HUDEP-2 (cell line): ENCODE data around the gene EPB41L4A.
A peak's percentile ranks its signal among the peaks of the same experiment; 100 is the strongest.

Source experiments
- DNase-seq, 76 experiments: peaks; one replicate each; lab custom pipeline; 2025; ENCODE audit not compliant: unreplicated experiment in 76 of 76; lab: John Stamatoyannopoulos, UW

The EPB41L4A gene

DNA sequence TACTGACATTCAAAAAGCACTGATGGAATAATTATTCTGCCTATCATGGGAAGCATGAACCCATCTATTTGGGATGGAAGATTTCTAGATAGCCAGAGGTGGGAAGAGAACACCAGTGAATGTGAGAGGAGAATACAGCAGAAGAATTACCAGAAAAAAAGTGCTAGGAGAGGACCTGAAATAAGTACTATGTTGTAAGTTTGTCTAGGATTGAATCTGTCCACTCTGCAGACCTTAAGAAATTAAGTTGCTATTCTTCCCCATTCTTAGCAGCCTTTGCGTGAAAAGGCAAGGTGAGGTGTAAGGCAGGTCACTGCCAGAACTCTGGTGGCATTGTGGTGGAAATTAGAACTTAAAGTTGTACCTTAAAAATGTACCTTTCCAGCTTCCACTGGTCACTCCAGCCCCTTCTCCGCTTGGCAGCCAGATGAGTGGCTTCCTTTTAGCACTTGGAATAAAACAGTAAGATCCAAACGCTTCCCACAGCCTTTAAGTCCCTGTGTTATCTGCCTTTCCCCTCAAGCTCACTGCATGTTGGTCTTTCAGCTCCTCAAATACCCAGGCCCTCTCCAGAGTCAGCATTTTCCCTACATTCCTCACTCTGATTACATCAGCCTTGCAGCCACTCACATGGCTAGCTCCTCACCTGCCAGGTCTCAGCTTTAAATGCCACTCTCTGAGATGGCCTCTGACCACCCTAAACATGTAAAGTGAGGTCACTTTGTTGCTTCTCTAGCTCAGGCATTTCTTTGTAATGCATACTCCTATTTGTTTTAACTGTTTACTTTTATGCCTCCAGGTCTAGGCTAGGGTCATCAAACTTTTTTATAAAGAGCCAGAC, 253.0 kb downstream of the EPB41L4A start:
- DNase-seq, result no peak

DNA sequence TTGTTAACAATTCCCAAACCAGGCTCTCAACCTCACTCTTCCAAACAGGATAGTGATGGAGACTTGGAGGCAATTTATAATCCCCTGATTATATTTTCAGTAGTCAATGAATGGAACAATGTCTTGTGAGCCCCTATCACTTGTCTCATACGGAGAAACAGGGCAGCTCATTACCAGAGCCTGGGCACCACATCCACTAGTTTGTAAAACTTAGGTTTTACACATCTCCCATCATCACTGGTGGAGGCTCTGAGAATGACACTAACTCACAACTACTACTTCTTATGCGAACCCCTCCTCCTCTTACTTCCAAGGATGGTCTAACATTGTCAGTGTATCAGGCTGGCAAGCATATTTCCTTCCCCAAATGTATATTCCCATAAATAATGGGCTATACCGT, 253.7 kb downstream of the EPB41L4A start:
- no peak for DNase-seq

DNA sequence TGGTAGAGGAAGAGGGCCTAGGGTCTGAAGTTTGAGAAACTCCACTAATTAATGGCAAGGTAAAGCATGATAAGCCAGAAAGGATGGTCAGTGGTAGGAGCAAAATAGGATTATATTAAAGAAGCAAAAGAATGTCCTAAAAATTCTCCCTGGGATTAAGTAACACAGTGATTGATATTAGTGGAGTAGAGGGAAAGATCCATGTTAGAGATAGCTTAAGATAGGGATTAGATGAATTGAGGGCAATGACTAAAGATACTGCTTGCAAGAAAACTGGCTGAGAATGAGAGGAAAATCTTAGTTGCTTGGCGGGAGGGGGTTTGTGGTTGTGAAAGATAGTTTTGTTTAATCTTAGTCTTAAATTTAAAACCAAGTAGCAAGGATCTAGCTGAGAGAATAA, 255.6 kb downstream of the EPB41L4A start:
- DNase-seq, result no peak

DNA sequence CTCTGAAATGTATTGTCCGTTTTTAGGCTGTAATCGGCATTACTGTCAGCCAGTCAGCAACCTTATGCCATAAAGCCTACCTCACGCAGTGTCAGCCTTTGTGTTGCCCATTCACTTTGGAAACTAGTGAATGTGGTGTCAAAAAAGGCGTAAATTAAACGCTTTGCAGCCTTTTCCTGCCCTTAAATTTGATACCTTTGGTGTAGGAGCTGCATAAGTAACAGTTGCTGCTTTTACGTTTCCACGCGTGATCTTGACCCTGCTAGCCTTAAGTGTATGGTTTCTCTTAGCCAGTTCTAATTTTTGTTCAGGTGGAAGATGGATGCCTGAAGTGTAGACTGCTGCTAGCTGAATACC, 257.7 kb downstream of the EPB41L4A start:
- DNase-seq, result peak in 1 of 76 experiments; percentile 10

DNA sequence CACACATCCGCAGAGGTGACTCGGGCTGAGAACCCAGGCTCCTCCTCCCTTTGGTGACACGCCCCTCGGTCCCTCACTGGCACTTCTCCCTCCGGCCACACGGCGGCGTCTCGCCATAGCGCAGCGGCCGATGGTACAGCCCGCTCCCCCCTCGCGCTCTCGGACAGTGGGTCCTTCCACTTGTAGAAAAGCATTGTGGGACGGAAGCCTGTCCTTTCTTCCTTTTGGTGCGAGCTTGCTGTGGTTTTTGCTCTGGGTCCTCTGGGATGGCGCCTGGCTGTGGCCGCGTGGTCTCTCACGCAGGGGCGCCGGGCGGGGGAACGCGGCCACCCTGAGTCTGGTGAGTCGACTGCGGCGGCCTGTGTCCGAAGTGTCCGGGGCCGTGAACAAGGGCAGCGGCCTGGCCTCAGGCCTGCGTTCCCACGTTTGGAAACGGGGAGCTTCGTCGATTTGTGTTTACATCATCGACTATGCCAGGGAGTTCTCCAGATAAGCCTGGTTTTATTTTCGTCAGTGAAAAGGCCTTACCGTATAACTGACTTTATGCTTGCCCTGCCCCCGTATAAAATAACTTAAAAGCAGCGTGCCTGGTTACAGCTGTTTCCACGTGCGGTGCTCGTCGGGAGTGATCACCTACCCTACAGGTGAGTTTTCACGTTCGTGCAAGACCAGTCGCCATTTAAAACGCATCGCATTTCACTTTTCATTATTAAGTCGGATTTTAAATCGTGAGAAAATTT, 258.3 kb downstream of the EPB41L4A start:
- peak in 74 of 76 experiments; percentile 27 to 93 (median 83) for DNase-seq

DNA sequence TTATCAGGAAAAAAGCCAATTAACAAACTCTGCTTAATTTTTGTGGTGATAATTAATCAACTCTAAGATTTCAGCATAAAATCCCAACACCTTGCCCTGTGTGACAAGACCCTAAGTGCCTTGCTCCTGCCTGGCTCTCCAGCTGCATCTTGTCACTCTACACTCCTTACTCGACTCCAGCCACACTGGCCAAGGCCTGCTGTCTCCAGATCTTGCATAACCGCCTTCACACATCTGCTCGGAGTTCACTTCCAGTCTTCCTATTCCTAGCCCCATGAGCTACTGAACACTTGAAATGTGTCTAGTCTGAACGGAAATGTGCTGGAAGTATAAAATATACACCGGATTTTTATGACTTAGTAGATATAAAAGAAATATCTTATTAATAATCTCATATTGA, 259.6 kb downstream of the EPB41L4A start:
- DNase-seq, result no peak

DNA sequence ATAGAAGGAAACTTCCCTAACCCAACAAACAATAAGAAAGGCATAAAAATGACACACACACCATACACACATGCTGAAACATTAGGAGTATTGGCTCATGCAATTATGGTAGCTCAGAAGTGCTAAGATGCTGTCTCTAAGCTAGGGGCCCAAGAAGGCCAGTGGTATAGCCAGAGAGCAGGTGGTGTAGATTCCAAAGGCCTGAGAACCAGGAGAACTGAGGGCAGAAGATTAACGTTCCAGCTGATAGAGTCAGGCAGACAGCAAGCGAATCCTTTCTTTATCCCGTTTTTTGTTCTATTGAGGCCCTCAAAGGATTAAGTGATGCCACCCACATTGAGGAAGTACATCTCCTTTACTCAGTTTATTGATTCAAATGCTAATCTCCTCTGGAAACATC, 262.9 kb downstream of the EPB41L4A start:
- DNase-seq, result no peak

DNA sequence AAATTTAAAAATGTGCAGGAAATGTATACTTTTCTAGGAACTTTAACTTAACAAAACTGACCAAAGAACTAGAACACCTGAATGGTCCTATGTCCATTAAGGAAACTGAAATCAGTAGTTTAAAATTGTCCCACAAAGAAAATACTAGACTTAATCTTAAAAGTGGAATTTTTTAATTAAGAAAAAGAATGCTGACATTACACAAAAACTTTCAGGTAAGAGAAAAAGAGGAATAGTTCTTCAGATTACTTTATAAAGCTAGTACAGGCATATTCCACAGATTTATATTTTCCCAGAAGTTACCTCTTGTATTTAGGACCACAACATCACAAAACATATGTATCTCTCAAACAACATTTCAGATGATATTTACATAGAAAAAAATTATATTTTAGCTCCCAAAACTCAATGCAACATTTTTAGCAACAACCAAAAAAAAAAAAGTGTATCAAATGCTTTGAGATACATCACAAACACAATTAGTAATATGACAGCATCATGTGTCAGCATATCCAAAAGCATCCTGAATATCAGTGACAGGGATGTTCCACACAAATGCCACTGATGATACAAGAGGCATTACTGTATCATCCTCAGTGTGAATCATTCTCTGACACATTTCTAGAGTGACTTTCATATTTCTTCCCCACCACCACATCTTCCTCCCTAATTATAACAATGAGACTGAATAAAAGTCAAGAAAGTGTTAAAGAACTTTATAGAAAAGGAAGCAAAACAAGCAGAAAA, 264.0 kb downstream of the EPB41L4A start:
- no peak for DNase-seq

DNA sequence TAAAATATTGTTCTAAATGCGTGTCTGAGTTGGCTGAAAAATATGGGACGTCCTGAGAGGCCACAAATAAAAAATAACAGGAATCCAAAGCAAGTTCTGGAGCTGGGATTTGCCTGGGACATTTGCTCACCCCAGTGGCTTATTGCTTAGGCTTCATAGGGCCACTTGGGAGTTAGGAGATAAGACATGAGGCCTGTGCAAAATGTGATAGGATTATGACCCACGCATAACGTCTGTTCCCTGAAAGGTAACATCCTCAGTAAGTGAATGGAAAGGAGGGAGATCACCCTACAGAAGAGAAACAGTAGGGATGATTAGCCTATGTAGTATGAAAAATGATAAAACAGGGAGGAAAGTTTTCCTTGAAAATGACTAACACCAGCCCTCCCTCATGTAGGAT, 269.4 kb downstream of the EPB41L4A start:
- DNase-seq, result no peak

DNA sequence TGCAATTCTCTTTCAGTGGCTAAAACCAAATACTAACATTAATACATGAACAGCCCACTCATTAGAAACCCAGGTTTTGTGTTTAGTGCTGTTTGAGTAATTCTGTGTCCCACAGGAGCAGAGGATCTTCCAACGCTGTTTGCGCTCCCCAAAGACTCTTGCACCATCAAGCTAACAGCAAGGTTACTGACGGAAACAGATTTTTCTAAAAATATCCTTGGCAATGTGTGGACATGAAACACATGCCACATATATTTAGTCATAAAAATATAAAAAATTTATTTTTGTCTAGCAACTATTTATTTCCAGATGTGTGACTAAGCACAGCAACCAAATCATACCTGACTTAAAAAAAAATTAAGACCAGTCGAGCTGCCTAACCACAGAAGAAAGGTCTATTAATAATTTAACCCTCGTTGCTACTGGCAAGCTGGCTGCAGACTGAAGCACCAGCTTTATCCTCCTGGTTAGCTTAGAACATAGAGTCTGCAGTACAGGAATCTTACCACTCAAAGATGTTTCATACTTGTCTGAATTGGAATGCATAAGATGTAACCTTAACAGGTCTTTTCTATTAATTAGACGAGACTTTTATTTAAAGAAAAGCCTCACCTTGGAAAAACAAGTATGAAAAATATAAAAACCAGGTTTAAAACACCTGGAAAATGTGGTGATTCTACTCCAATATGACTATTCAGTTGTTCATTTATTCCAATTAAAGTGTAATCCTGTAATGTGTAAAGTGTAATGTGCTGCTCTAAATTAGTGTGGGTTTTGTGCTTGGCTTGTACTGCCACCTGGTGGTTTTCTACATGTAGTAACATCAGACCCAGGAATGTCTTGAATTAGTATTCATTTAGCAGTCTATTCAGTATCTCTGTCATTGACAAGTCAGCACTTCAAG, 272.5 kb downstream of the EPB41L4A start:
- peak in 49 of 76 experiments; percentile 4 to 63 (median 31) for DNase-seq

DNA sequence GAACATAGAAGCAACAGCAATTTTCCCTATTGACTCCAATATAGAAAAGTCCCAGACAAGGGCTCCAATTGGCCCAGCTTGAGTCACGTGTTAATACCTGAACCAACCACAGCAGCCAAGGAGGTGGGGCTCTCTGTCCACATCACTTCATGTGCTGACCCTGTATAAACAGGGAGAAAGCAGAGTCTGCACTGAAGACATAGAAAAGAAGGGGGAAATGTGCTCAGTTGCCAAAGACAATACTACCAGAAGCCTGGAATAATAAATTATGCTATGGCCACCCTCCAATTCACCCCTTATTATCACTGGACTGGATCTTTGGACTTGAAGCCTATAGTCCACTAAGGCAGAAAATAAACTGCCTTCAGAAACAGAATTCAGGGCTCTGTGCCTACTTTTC, 275.4 kb downstream of the EPB41L4A start:
- no peak for DNase-seq

DNA sequence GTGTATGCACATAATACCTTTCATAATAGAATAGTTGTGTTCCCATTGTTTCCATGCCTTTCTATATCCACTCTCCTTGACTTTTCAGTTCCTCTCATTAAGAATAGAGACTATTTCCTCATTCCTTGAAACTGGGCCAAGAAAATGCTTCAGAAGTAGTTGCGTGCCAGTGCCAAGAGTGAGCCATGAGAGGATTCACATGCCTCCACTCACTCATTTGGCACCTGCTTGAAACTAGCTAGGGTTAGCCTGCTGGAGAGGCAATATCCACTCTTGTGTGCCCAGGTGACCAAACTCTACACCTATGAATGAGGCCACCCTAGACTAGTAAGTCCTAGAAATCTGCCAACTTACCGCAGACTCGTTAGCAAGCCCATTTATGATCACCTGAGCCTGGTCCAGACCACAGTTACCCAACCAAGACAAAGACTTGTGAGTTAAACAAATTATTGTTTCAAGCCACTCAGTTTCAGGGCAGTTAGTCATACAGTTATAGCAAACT, 276.3 kb downstream of the EPB41L4A start:
- no peak for DNase-seq

DNA sequence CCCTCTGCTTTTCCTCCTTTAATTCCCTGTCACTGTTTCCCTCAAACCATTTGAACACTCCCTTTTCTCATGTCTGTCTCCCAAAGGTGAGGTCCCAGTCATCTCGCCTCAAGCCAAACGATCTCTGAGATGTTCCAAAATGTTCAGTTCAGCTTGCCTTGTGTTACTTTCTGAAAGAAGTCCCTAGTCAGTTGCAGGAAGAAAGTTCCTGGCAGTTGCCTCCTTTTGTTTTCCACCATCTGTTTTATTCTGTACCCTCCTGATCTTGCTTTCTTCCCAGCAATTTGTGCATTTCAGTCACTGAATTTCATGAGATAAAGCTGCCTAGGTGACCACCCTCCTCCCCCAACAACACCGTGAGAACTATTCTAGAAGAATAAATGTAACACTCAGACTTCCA, 277.5 kb downstream of the EPB41L4A start:
- DNase-seq, result no peak

DNA sequence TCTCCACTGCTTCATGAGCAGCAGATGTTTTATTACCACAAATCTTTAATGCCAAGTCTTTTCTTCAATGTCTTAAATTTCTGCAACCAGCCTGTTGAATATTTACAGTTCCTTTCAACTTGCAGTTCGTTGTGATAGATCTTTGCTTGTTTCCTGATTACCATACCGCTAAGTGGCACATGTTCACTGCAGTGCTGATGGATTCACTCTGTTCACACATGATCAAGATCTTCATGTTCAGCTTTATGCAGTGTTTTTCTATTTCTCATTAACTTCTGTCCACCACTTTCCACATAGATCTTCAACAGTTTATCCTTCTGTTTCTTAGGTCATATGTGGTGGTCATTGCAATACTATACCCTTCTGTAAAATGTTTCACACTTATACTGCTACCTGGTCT, 280.6 kb downstream of the EPB41L4A start:
- no peak for DNase-seq

DNA sequence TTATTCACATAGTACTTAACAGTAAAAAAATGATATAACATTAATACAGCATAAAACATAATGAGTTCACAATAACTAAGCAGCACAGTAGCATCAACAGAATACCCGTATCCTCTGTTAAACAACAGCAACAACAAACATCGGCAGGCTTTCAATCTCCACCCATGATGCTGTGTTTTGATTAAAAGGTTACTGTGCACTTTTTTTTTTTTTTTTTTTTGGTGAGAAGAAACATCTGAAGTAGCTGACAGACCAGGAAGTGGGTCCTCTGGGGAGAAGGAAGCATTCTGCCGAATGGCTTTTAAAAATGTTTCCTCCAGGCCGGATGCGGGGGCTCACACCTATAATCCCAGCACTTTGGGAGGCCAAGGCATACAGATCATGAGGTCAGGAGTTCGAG, 282.3 kb downstream of the EPB41L4A start:
- DNase-seq, result no peak

DNA sequence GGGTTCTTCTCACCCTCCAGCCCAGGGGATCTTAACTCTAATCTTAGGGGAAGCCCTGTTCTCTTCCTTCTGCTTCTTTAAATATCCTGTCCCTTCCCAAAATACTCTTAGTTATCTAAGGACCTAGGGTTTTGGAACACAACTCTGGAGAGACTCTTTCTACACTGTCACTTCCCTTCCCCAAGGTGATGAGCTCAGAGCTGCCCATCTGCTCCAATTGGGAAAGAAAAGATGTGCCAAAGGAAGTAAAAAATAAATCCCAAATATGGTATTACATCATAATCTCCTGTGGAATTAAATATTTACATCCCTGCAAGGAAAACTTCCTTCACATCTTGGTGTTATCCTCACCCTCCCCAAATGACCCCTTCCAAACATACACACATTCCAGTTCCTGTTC, 291.2 kb downstream of the EPB41L4A start:
- no peak for DNase-seq

DNA sequence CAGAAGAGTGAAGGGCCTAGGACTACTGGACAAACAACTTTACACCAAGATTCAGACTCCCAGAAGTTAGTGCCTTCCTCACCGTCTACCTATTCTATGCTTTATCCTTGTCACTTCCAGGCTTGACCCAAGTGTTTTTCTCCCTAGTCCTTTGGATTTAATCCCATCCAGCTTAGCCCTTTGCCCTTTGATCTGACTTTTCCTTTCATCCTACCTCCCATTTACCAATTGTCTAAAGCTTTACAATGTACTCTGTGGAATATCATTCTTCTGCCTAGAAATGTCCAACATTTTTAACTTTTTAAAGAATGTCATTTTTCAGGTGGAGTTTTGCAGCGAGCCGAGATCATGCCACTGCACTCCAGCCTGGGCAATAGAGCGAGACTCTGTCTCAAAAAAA, 292.1 kb downstream of the EPB41L4A start:
- no peak for DNase-seq

DNA sequence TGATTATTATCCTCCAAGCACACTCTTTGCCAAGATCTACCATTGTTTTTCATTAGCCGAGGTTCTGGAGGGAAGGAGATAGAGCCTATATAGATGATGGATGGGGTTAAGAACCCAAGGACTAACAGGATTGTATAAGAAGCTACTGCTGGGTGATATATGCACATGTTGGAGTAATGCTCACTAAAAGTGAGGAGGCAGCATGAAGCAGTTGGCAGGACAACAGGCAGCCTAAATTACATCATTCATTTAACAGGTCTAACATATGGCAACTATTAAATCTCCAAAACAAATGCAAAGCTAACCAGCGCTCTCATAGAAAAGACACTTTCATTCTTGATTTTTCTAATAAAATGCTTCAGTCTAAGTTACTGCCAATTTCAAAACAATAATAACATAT, 293.2 kb downstream of the EPB41L4A start:
- no peak for DNase-seq

DNA sequence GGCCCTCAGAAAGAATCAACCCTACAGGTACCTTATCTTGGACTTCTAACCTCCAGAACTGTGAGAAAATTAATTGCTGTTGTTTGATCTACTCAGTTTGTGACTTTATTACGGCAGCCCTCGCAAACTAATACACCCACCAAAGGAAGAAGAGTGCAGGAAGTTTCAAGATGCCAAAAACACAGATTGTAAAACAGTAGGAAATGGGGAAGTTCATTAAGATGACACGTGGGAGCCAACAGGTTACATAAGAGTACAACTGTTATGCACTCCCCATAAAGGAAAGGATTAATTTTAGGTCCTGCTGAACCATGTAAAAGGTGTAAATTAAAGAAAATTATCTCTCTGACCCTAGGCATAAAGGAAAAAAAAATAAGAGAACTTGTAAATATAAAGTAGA, 294.3 kb downstream of the EPB41L4A start:
- DNase-seq, result no peak

DNA sequence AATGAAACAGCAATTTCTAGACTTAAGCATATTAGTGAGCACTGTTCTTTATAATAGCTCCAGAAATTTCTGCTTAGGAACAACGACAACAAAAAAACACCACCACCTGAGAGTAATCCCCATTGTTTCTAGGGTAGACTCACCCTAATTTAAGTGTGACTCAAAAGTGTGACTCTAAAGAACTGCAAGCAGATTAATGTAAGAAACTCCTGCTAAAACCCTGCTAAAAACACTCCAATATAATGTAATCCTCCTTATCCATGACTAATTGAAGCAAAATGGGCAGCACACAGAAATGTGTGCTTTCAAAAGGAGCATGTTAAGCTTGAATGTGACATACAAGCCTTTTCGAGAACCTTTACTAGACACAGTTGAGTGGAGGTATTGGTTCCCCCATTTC, 296.0 kb downstream of the EPB41L4A start:
- no peak for DNase-seq
